GM12878 (cell line): ENCODE data around the gene HP1BP3. TPM values are rescaled to one million over a fixed set of nuclear protein-coding genes. Genes with fewer than 3 reads are reported as not detected.

Experiments used
- ATAC-seq: fragments of 200-7000 bp; cut with Tn5 transposase; 3 replicates; pipeline ENCODE4 v1.9.1; 2020; ENCODE audit warnings: mild to moderate bottlenecking, moderate library complexity
- BruUV-seq: library from RNA; stranded (reverse); fragments of 400-500 nt; replicated peaks from 2 replicates; lab custom pipeline; 2021; lab: Mats Ljungman, UMichigan
- CTCF ChIA-PET: fragments of 300-600 bp; sonication (Branson Sonifier 250); formaldehyde crosslinking; extraction: SDS; loops from one replicate; lab custom pipeline; 2021; ENCODE audit warnings: inconsistent platforms; lab: Yijun Ruan, JAX
- POLR2A ChIA-PET: fragments of 350-600 bp; formaldehyde crosslinking; extraction: SDS; loops from one replicate; lab custom pipeline; 2021; ENCODE audit warnings: inconsistent platforms; lab: Charles Lee
- RAD21 ChIA-PET: fragments of 300-600 bp; sonication (Branson Sonifier 250); formaldehyde crosslinking; loops from one replicate; lab custom pipeline; 2023; ENCODE audit warnings: antibody characterized with exemption; ENCODE audit not compliant: unreplicated experiment; lab: Charles Lee
- SMC1A ChIA-PET: fragments of 300-600 bp; sonication (Branson Sonifier 250); formaldehyde crosslinking; loops from one replicate; lab custom pipeline; 2023; ENCODE audit not compliant: unreplicated experiment, uncharacterized antibody; lab: Charles Lee
- DNase-seq: peaks from one replicate; pipeline ENCODE4 v3.0.0-alpha.2; 2011; ENCODE audit warnings: low read depth, low spot score
- FAIRE-seq: peaks from 3 replicates; lab custom pipeline; 2011; peaks lifted over from hg19 to GRCh38; lab: Jason Lieb, UNC
- H2AFZ ChIP-seq: 2 replicates; pipeline ENCODE4 v1.6.0; 2011; ENCODE audit warnings: low read depth, low read length, control low read depth; ENCODE audit not compliant: control insufficient read depth
- H3K27ac ChIP-seq: 2 replicates; pipeline ENCODE4 v1.5.1; 2011; ENCODE audit warnings: control low read depth; ENCODE audit not compliant: control insufficient read depth, insufficient read depth
- H3K27me3 ChIP-seq, 2 experiments: replicated peaks in 1 of 2; 2 replicates each; pipeline versions ENCODE4 v1.6.0 to v1.6.1; 2011; ENCODE audit warnings: low read length in 1 of 2; ENCODE audit not compliant: control insufficient read depth in 2 of 2, insufficient read depth in 2 of 2
- H3K36me3 ChIP-seq, 2 experiments: 2 replicates each; pipeline ENCODE4 v1.5.1; 2011; ENCODE audit warnings: low read length in 1 of 2; ENCODE audit not compliant: control insufficient read depth in 2 of 2, insufficient read depth in 2 of 2
- H3K4me1 ChIP-seq: 2 replicates; pipeline ENCODE4 v1.6.1; 2011; ENCODE audit warnings: mild to moderate bottlenecking, low read length, moderate library complexity, mixed read lengths; ENCODE audit not compliant: control insufficient read depth, insufficient read depth
- H3K4me2 ChIP-seq: 2 replicates; pipeline ENCODE4 v1.6.0; 2011; ENCODE audit warnings: control low read depth; ENCODE audit not compliant: control insufficient read depth, insufficient read depth
- H3K4me3 ChIP-seq: fragments of 200-600 bp; sonication (generic); 2 replicates; pipeline ENCODE4 v1.5.1; 2016
- H3K79me2 ChIP-seq: 2 replicates; pipeline ENCODE4 v1.6.0; 2011; ENCODE audit warnings: low read length; ENCODE audit not compliant: control insufficient read depth, insufficient read depth
- H3K9ac ChIP-seq: 2 replicates; pipeline ENCODE4 v1.8.0; 2011; ENCODE audit warnings: low read length, control low read depth, mixed read lengths; ENCODE audit not compliant: control insufficient read depth, insufficient read depth
- H3K9me3 ChIP-seq: replicated peaks from 3 replicates; pipeline ENCODE4 v1.5.1; 2011; ENCODE audit warnings: mild to moderate bottlenecking, low read length; ENCODE audit not compliant: control insufficient read depth, insufficient read depth
- H4K20me1 ChIP-seq: 2 replicates; pipeline ENCODE4 v1.6.0; 2011; ENCODE audit not compliant: control insufficient read depth, insufficient read depth
- DPF2 ChIP-seq: fragments of 450-650 bp; IDR thresholded peaks from 2 replicates; pipeline ENCODE4 v1.6.1; 2017; ENCODE audit warnings: mild to moderate bottlenecking
- EGR1 ChIP-seq, 2 experiments: IDR thresholded peaks; 1 replicate in 1 of 2; 2 replicates in 1 of 2; pipeline ENCODE4 v1.6.1; 2011 to 2012; ENCODE audit warnings: low read depth in 2 of 2, low read length in 2 of 2, borderline replicate concordance in 1 of 2, mild to moderate bottlenecking in 1 of 2, moderate library complexity in 1 of 2
- KLF5 ChIP-seq: fragments of 450-650 bp; IDR thresholded peaks from 2 replicates; pipeline ENCODE4 v1.6.1; 2014; ENCODE audit warnings: mild to moderate bottlenecking; ENCODE audit not compliant: partially characterized antibody
- NFXL1 ChIP-seq: fragments of 450-650 bp; IDR thresholded peaks from 2 replicates; pipeline ENCODE4 v1.6.1; 2017; ENCODE audit warnings: antibody characterized with exemption, mild to moderate bottlenecking, borderline replicate concordance
- NFYA ChIP-seq: IDR thresholded peaks from 2 replicates; pipeline ENCODE4 v1.6.1; 2011; ENCODE audit warnings: low read depth, mild to moderate bottlenecking, low read length, improper control_type of control experiment, borderline replicate concordance
- POU2F2 ChIP-seq: IDR thresholded peaks from 3 replicates; pipeline ENCODE4 v1.6.1; 2011; ENCODE audit warnings: low read depth, mild to moderate bottlenecking, low read length, borderline replicate concordance
- RAD21 ChIP-seq: IDR thresholded peaks from 2 replicates; pipeline ENCODE4 v1.6.1; 2011; ENCODE audit warnings: mild to moderate bottlenecking, low read depth, low read length, moderate library complexity; ENCODE audit not compliant: insufficient read depth
- SPI1 ChIP-seq: IDR thresholded peaks from 2 replicates; pipeline ENCODE4 v1.6.1; 2011; ENCODE audit warnings: low read depth, mild to moderate bottlenecking, low read length, moderate library complexity, borderline replicate concordance; ENCODE audit not compliant: insufficient read depth
- WGBS: methylation state at CpG from one replicate; pipeline ENCODE4 v1.1.6; 2016; ENCODE audit warnings: low lambda C conversion rate; ENCODE audit not compliant: insufficient replicate concordance, insufficient coverage; ENCODE audit errors: missing lambda C conversion rate; 5-methylcytosine and 5-hydroxymethylcytosine counted together
- in situ Hi-C: fragments of 300-500 bp; cut with MboI; formaldehyde crosslinking; loops from 9 replicates; pipeline ENCODE4 v1.14.3; 2018; ENCODE audit warnings: mixed read lengths
- intact Hi-C: fragments of 100-400 bp; cut with micrococcal nuclease; formaldehyde crosslinking; loops from one replicate; pipeline ENCODE4 v1.14.2; 2022; ENCODE audit not compliant: unreplicated experiment
- polyA plus RNA-seq, 11 experiments: library from polyadenylated mRNA; depleted of rRNA in 4 of 11; unstranded in 6 of 11; stranded (reverse) in 5 of 11; fragments of >200 nt; fragmentation: Nextera tagmentation in 4 of 11; fragmentation: Illumina TruSeq in 1 of 11; extraction: Ambion mirVana in 4 of 11; extraction: Trizol in 1 of 11; gene quantifications; 1 replicate in 1 of 11; 2 replicates in 10 of 11; pipeline versions ENCODE4 v1.2.1 to v1.2.3, GENCODE V29; 2011 to 2016; ENCODE audit warnings: inconsistent platforms in 2 of 11, missing spikeins in 2 of 11, low read depth in 1 of 11
- total RNA-seq, 4 experiments: library from RNA; depleted of rRNA in 3 of 4; stranded (reverse); fragments of >200 nt in 3 of 4; fragmentation: Illumina TruSeq in 1 of 4; extraction: Trizol in 1 of 4; gene quantifications; 2 replicates each; pipeline versions ENCODE4 v1.2.1 to v1.2.3, GENCODE V29; 2013 to 2021
- TF ChIP-seq, protein P1 (sequence below): IDR thresholded peaks from 2 replicates; pipeline ENCODE4 v1.6.1; 2011; ENCODE audit warnings: low read depth, low read length, improper control_type of control experiment, borderline replicate concordance
- TF ChIP-seq, protein P2 (sequence below): IDR thresholded peaks from 2 replicates; pipeline ENCODE4 v1.6.1; 2011; ENCODE audit warnings: borderline replicate concordance, low read depth, mild to moderate bottlenecking, moderate library complexity, low read length; ENCODE audit not compliant: insufficient read depth, poor library complexity, severe bottlenecking
- TF ChIP-seq, protein P3 (sequence below), 3 experiments: IDR thresholded peaks in 2 of 3; conservative IDR thresholded peaks in 1 of 3; 2 replicates each; pipeline ENCODE4 v1.5.1; 2011; ENCODE audit warnings: low read depth in 3 of 3, low read length in 3 of 3, mild to moderate bottlenecking in 3 of 3, control low read depth in 2 of 3, moderate library complexity in 2 of 3, inconsistent platforms in 1 of 3, mixed read lengths in 1 of 3; ENCODE audit not compliant: control insufficient read depth in 2 of 3, insufficient read depth in 1 of 3; ENCODE audit errors: extremely low read depth in 1 of 3

The HP1BP3 gene
- total and polyA plus RNA-seq, 10 of the 15 experiments (the other 5 are each of a cell fraction or from before 2014, with no cell fraction given), result 32.6 to 188 (median 133) TPM

DNA sequence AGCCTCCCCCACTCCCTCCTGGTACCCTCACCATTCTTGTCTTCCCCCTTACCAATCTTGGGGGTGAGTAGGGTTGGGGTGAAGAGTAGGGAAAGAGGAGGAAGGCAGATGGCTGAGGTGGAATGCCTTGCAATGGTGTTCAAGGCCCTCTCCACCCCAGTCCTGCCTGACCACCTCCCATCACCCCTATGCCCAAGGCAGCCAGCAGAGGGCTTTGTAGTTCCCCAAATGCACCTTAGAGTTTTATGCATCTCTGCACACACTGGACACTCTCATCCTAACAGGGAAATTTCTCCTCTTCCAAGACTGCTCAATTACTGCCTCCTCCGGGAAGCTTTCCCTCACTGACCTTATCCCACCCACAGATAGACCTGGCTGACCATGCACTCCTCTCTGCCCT lies 84.7 kb downstream of the HP1BP3 start:
- in situ Hi-C loops (no loop called here), intact Hi-C loops (no loop called here)
- FAIRE-seq, result no peak

DNA sequence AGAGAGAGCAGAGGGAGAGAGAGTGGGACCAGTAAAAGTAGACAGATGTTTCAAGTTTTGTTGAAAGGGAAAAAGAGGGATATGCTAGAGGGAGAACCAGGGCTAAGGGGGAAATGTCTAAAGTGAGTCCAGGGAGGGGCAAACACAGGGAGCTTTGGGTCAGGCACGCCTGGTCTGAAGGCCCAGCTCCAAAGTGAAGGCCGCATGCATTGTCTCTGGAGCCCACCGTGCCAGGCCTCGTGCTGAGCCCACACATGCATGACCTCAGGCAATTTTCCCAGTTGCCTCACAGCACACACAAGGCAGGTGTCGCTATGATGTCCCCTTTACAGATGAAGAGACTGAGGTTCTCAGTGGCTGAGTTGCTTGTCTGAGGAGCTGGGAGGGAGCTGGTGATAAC lies 85.3 kb downstream of the HP1BP3 start:
- Histone ChIP-seq H3K4me1 (peaks cover 2% of the 10 kb centered on the region), H4K20me1 (no peaks in the 10 kb centered on the region), H3K9ac (no peak overlapping the region), H3K79me2 (no peaks in the 10 kb centered on the region), H2AFZ (no peak overlapping the region), H3K36me3 (no peaks in the 10 kb centered on the region), H3K27me3 (no peaks in the 10 kb centered on the region), H3K9me3 (no peaks in the 10 kb centered on the region), H3K27ac (no peak overlapping the region), H3K4me3 (no peak overlapping the region), H3K4me2 (no peak overlapping the region)
- DNase-seq, result no peak
- POLR2A ChIA-PET, result no interaction called here
- CTCF ChIA-PET, result interaction anchor here (1.7 kb wide), 1 partner anchor 493 kb away, joined by 8 read pairs; no protein-coding TSS in a partner anchor
- whole genome bisulfite sequencing, result 38% methylated on average over 5 of the region's 5 CpGs
- no TSS peak for BruUV-seq
- ATAC-seq, result no peak
- RAD21 ChIA-PET, result no interaction called here
- no peak for FAIRE-seq
- SMC1A ChIA-PET, result interaction anchor here (0.7 kb wide), 1 partner anchor 493 kb away, joined by 3 read pairs; no protein-coding TSS in a partner anchor
- intact Hi-C loops, result no loop called here
- in situ Hi-C loops, result no loop called here
- TF ChIP-seq, protein P1, sequence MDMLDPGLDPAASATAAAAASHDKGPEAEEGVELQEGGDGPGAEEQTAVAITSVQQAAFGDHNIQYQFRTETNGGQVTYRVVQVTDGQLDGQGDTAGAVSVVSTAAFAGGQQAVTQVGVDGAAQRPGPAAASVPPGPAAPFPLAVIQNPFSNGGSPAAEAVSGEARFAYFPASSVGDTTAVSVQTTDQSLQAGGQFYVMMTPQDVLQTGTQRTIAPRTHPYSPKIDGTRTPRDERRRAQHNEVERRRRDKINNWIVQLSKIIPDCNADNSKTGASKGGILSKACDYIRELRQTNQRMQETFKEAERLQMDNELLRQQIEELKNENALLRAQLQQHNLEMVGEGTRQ, result no peak
- TF ChIP-seq NFYA, result no peak
- TF ChIP-seq, protein P2, sequence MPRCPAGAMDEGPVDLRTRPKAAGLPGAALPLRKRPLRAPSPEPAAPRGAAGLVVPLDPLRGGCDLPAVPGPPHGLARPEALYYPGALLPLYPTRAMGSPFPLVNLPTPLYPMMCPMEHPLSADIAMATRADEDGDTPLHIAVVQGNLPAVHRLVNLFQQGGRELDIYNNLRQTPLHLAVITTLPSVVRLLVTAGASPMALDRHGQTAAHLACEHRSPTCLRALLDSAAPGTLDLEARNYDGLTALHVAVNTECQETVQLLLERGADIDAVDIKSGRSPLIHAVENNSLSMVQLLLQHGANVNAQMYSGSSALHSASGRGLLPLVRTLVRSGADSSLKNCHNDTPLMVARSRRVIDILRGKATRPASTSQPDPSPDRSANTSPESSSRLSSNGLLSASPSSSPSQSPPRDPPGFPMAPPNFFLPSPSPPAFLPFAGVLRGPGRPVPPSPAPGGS, result no peak
- no peak for TF ChIP-seq KLF5
- TF ChIP-seq DPF2, result no peak
- TF ChIP-seq EGR1 (IDR thresholded peaks at IDR 0.05; ENCODE audit: borderline replicate concordance in 1 of 2, low read depth in 2 of 2, low read length in 2 of 2), result no peak
- no peak for TF ChIP-seq POU2F2
- no peak for TF ChIP-seq SPI1

More for the DNA sequence above, 84.7 kb downstream of the HP1BP3 start:
- no peak overlapping the region for H3K27ac ChIP-seq
- H3K4me1 ChIP-seq, result no peaks in the 10 kb centered on the region
- no TSS peak for BruUV-seq
- no peak overlapping the region for H3K9ac ChIP-seq
- RAD21 ChIA-PET, result no interaction called here
- ATAC-seq (peak; percentile 39; the same call in 1 of the 3 replicates), DNase-seq (no peak)
- no peaks in the 10 kb centered on the region for H3K36me3 ChIP-seq
- no peaks in the 10 kb centered on the region for H4K20me1 ChIP-seq
- POLR2A ChIA-PET, result no interaction called here
- no peaks in the 10 kb centered on the region for H3K9me3 ChIP-seq
- CTCF ChIA-PET, result interaction anchor here (1.7 kb wide), 1 partner anchor 492 kb away, joined by 8 read pairs; no protein-coding TSS in a partner anchor
- WGBS, result 64% methylated on average over 1 of the region's 1 CpG
- H3K27me3 ChIP-seq, result no peaks in the 10 kb centered on the region; a peak in 1 of 4 replicates
- TF ChIP-seq, protein P3, sequence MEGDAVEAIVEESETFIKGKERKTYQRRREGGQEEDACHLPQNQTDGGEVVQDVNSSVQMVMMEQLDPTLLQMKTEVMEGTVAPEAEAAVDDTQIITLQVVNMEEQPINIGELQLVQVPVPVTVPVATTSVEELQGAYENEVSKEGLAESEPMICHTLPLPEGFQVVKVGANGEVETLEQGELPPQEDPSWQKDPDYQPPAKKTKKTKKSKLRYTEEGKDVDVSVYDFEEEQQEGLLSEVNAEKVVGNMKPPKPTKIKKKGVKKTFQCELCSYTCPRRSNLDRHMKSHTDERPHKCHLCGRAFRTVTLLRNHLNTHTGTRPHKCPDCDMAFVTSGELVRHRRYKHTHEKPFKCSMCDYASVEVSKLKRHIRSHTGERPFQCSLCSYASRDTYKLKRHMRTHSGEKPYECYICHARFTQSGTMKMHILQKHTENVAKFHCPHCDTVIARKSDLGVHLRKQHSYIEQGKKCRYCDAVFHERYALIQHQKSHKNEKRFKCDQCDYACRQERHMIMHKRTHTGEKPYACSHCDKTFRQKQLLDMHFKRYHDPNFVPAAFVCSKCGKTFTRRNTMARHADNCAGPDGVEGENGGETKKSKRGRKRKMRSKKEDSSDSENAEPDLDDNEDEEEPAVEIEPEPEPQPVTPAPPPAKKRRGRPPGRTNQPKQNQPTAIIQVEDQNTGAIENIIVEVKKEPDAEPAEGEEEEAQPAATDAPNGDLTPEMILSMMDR (IDR thresholded peaks at IDR 0.05 in 2 of 3, conservative IDR thresholded peaks at IDR 0.05 in 1 of 3; ENCODE audit: control insufficient read depth in 2 of 3, extremely low read depth in 1 of 3, insufficient read depth in 1 of 3, low read depth in 3 of 3, low read length in 3 of 3), result peak; percentile 30 to 38 (median 38); a peak in 5 of 6 replicates
- TF ChIP-seq NFXL1, result no peak
- peak; percentile 29; the same call in 1 of the 2 replicates for TF ChIP-seq RAD21
- no peaks in the 10 kb centered on the region for H3K79me2 ChIP-seq
- no peak overlapping the region for H2AFZ ChIP-seq
- H3K4me3 ChIP-seq, result no peak overlapping the region
- SMC1A ChIA-PET, result interaction anchor here (0.7 kb wide), 1 partner anchor 493 kb away, joined by 3 read pairs; no protein-coding TSS in a partner anchor
- no peak overlapping the region for H3K4me2 ChIP-seq
